ENCODE measurements around the gene OGDH.

OGDH gene

GRCh38 chr7:44569959-44570358 lies 36.5 kb upstream of the OGDH start:
- Histone ChIP-seq H3K36me3 (ENCODE audit: insufficient read depth, low read length) (peaks cover 48% of the 10 kb centered on the region), H3K4me1 (ENCODE audit: insufficient read depth, low read length) (peaks cover 6% of the 10 kb centered on the region; the same call in 1 of the 2 replicates), H3K9me3 (ENCODE audit: control insufficient read depth, insufficient read depth, low read length) (no peaks in the 10 kb centered on the region), H3K9ac (ENCODE audit: low read depth, low read length) (no peak overlapping the region)

GRCh38 chr7:44572771-44573170 lies 33.7 kb upstream of the OGDH start:
- peaks cover 9% of the 10 kb centered on the region; the same call in 1 of the 2 replicates for H3K4me1 ChIP-seq (ENCODE audit: insufficient read depth, low read length)
- H3K9me3 ChIP-seq (ENCODE audit: control insufficient read depth, insufficient read depth, low read length) = no peaks in the 10 kb centered on the region
- H3K9ac ChIP-seq (ENCODE audit: low read depth, low read length) = peak overlapping the region; percentile 90
- H3K36me3 ChIP-seq (ENCODE audit: insufficient read depth, low read length) = peaks cover 45% of the 10 kb centered on the region

GRCh38 chr7:44573464-44574286 lies 32.8 kb upstream of the OGDH start, which contains the start of gene DDX56:
Gene DDX56, minus strand, starts transcription at chr7:44573908. Its CDS starts 13 bp downstream, at chr7:44573895.
- no peaks in the 10 kb centered on the region for H3K9me3 ChIP-seq (ENCODE audit: control insufficient read depth, insufficient read depth, low read length)
- H3K4me1 ChIP-seq (ENCODE audit: insufficient read depth, low read length) = peaks cover 9% of the 10 kb centered on the region; the same call in 1 of the 2 replicates
- H3K9ac ChIP-seq (ENCODE audit: low read depth, low read length) = peak within 1 kb of the TSS; percentile 90
- H3K36me3 ChIP-seq (ENCODE audit: insufficient read depth, low read length) = peaks cover 41% of the 10 kb centered on the region

- peaks cover 9% of the 10 kb centered on the region; the same call in 1 of the 2 replicates for H3K4me1 ChIP-seq (ENCODE audit: insufficient read depth, low read length)
- no peaks in the 10 kb centered on the region for H3K9me3 ChIP-seq (ENCODE audit: control insufficient read depth, insufficient read depth, low read length)
- peaks cover 42% of the 10 kb centered on the region for H3K36me3 ChIP-seq (ENCODE audit: insufficient read depth, low read length)
- peak overlapping the region; percentile 90; the same call in 1 of the 2 replicates for H3K9ac ChIP-seq (ENCODE audit: low read depth, low read length)
Measured at GRCh38 chr7:44574287-44574872, 32.0 kb upstream of the OGDH start.

GRCh38 chr7:44575054-44575453 lies 31.4 kb upstream of the OGDH start:
- H3K4me1 ChIP-seq (ENCODE audit: insufficient read depth, low read length) = peaks cover 9% of the 10 kb centered on the region; the same call in 1 of the 2 replicates
- no peak overlapping the region for H3K9ac ChIP-seq (ENCODE audit: low read depth, low read length)
- no peaks in the 10 kb centered on the region for H3K9me3 ChIP-seq (ENCODE audit: control insufficient read depth, insufficient read depth, low read length)
- H3K36me3 ChIP-seq (ENCODE audit: insufficient read depth, low read length) = peaks cover 37% of the 10 kb centered on the region

- H3K9me3 ChIP-seq (ENCODE audit: control insufficient read depth, insufficient read depth, low read length) = no peaks in the 10 kb centered on the region
- H3K9ac ChIP-seq (ENCODE audit: low read depth, low read length) = no peak overlapping the region
- H3K4me1 ChIP-seq (ENCODE audit: insufficient read depth, low read length) = peaks cover 14% of the 10 kb centered on the region
- peaks cover 29% of the 10 kb centered on the region for H3K36me3 ChIP-seq (ENCODE audit: insufficient read depth, low read length)
Measured at GRCh38 chr7:44576228-44576627, 30.2 kb upstream of the OGDH start.

GRCh38 chr7:44580945-44581878 lies 25.2 kb upstream of the OGDH start:
- Histone ChIP-seq H3K4me1 (ENCODE audit: insufficient read depth, low read length) (peaks cover 5% of the 10 kb centered on the region; the same call in 1 of the 2 replicates), H3K9ac (ENCODE audit: low read depth, low read length) (peak overlapping the region; percentile 100), H3K36me3 (ENCODE audit: insufficient read depth, low read length) (peaks cover 13% of the 10 kb centered on the region), H3K9me3 (ENCODE audit: control insufficient read depth, insufficient read depth, low read length) (no peaks in the 10 kb centered on the region)

- Histone ChIP-seq H3K4me1 (ENCODE audit: insufficient read depth, low read length) (peaks cover 5% of the 10 kb centered on the region; the same call in 1 of the 2 replicates), H3K9me3 (ENCODE audit: control insufficient read depth, insufficient read depth, low read length) (no peaks in the 10 kb centered on the region), H3K9ac (ENCODE audit: low read depth, low read length) (peak within 1 kb of the TSS; percentile 100), H3K36me3 (ENCODE audit: insufficient read depth, low read length) (peaks cover 13% of the 10 kb centered on the region)
Measured at GRCh38 chr7:44581879-44582603, 24.4 kb upstream of the OGDH start, which contains the start of gene TMED4. Gene TMED4, minus strand, starts transcription at chr7:44582231. Its CDS starts 25 bp downstream, at chr7:44582206.

GRCh38 chr7:44583146-44583865 lies 23.1 kb upstream of the OGDH start:
- H3K4me1 ChIP-seq (ENCODE audit: insufficient read depth, low read length) = peaks cover 5% of the 10 kb centered on the region; the same call in 1 of the 2 replicates
- peak overlapping the region; percentile 100 for H3K9ac ChIP-seq (ENCODE audit: low read depth, low read length)
- peaks cover 10% of the 10 kb centered on the region for H3K36me3 ChIP-seq (ENCODE audit: insufficient read depth, low read length)
- no peaks in the 10 kb centered on the region for H3K9me3 ChIP-seq (ENCODE audit: control insufficient read depth, insufficient read depth, low read length)

- Histone ChIP-seq H3K36me3 (ENCODE audit: insufficient read depth, low read length) (no peaks in the 10 kb centered on the region), H3K9ac (ENCODE audit: low read depth, low read length) (no peak overlapping the region), H3K4me1 (ENCODE audit: insufficient read depth, low read length) (no peaks in the 10 kb centered on the region), H3K9me3 (ENCODE audit: control insufficient read depth, insufficient read depth, low read length) (no peaks in the 10 kb centered on the region)
Measured at GRCh38 chr7:44587843-44588711, 18.4 kb upstream of the OGDH start.

- Histone ChIP-seq H3K9me3 (ENCODE audit: control insufficient read depth, insufficient read depth, low read length) (no peaks in the 10 kb centered on the region), H3K4me1 (ENCODE audit: insufficient read depth, low read length) (no peaks in the 10 kb centered on the region), H3K9ac (ENCODE audit: low read depth, low read length) (no peak overlapping the region), H3K36me3 (ENCODE audit: insufficient read depth, low read length) (no peaks in the 10 kb centered on the region)
Measured at GRCh38 chr7:44590910-44591309, 15.5 kb upstream of the OGDH start.

- no peak overlapping the region for H3K9ac ChIP-seq (ENCODE audit: low read depth, low read length)
- no peaks in the 10 kb centered on the region for H3K4me1 ChIP-seq (ENCODE audit: insufficient read depth, low read length)
- H3K9me3 ChIP-seq (ENCODE audit: control insufficient read depth, insufficient read depth, low read length) = no peaks in the 10 kb centered on the region
- H3K36me3 ChIP-seq (ENCODE audit: insufficient read depth, low read length) = no peaks in the 10 kb centered on the region
Measured at GRCh38 chr7:44595934-44596635, 10.3 kb upstream of the OGDH start.

Measured in ES-I3 (cell line).